ENCODE results near the gene EIF3K.
A peak's percentile ranks its signal among the peaks of the same experiment; 100 is the strongest.
"Not testable (repeated sequence)": the region's sequence is repeated elsewhere in the genome, so short reads cannot be mapped to it uniquely, and the experiment has no call there.

EIF3K gene

GRCh38 chr19:38616265-38616664, 2.7 kb upstream of the EIF3K start:
- no peak for DNase-seq
- in situ Hi-C loops (cut with HindIII; ENCODE audit: low pct_ligation_motif_present, low pct_unique_long_range_greater_than_20kb, low sequenced_read_pairs): no loop called here

- DNase-seq: no peak
- in situ Hi-C loops (cut with HindIII; ENCODE audit: low pct_ligation_motif_present, low pct_unique_long_range_greater_than_20kb, low sequenced_read_pairs): no loop called here
These were observed 1.7 kb upstream of the EIF3K start for GRCh38 chr19:38617283-38617763.

DNA sequence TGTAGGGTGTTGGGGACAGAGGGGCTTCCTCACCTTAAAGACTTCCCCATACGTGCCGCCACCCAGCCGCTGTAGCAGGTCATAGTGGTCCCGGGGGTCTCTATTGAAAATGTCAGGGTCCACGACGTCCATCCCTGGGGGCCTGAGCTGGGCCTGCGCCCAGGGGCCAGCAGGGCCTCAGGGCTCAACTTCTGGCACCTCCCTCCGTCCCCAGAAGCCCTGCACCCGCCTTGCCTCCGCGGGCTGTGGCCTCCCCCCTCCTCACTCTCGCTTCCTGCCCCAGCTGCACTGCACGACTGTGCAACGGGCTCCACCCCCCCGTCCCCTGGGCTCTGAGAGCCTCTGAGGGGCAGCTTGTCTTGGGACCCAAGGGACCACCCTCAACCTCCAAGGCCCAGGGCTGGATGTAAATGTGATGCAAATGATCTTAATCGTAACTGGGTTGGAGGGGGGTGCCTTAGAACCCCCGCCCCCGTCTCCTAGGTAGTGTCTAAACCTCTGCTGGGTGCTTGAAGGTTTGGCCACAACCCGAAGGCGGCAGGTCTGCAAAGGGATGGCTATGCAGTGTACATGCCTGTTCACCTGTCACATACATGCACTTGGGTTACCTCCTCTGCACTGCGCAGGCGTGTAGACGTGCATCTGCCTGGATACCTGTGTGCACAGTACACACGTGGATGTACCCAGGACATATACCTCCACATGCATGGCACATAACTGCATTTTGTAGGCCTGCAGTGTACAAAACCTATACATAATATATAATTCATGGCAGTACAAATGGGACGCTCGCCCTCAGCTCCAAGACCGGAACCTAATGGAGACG, 1.0 kb upstream of the EIF3K start, which contains the start of gene MAP4K1:
TSS of gene MAP4K1 (minus strand) at position 190 of the 826 bp plus-strand sequence. CDS start at position 132, 58 bp downstream.
- no peak for DNase-seq
- in situ Hi-C loops (cut with HindIII; ENCODE audit: low pct_ligation_motif_present, low pct_unique_long_range_greater_than_20kb, low sequenced_read_pairs): no loop called here

- no peak for DNase-seq
- in situ Hi-C loops (cut with HindIII; ENCODE audit: low pct_ligation_motif_present, low pct_unique_long_range_greater_than_20kb, low sequenced_read_pairs): no loop called here
These were observed 580 bp downstream of the EIF3K start for GRCh38 chr19:38619361-38620174.

DNA sequence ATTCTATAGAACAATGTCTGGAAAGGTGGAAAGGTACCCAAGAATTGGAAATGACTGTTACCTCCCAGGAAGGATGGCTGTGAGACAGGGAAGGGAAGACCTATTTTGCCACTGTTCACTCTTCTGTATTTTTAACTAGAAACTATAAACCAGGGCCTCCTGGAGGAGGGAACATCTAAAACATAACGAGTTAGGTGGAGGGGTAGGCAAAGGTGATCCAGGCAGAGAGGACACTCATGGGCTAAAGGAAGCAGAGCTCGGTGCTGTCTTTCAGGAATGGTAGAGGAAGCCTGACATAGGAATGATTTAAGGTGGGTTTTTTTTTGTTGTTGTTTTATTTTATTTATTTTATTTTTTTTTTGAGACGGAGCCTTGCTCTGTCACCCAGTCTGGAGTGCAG, 5.8 kb downstream of the EIF3K start:
- in situ Hi-C loops (cut with HindIII; ENCODE audit: low pct_ligation_motif_present, low pct_unique_long_range_greater_than_20kb, low sequenced_read_pairs): no loop called here

DNA sequence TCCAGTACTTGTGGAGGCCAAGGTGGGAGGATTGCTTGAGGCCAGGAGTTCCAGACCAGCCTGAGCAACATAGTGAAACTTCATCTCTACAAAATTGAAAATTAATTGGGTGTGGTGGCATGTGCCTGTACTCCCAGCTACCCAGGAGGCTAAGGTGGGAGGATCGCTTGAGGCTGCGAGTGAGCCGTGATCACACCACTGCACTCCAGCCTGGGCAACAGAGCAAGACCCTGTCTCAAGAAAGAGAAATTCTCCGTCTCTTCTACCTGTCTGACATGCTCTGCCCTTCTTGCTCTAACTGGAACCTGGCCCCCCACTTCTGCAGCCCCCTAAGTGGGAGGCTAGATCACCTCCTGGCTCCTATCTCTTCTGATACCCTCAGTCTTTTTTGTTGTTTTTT, 7.4 kb downstream of the EIF3K start:
- DNase-seq: no peak
- in situ Hi-C loops (cut with HindIII; ENCODE audit: low pct_ligation_motif_present, low pct_unique_long_range_greater_than_20kb, low sequenced_read_pairs): no loop called here

More for the DNA sequence above, 5.8 kb downstream of the EIF3K start:
- no peak for DNase-seq

GRCh38 chr19:38629568-38629967, 10.6 kb downstream of the EIF3K start:
- no peak for DNase-seq
- in situ Hi-C loops (cut with HindIII; ENCODE audit: low pct_ligation_motif_present, low pct_unique_long_range_greater_than_20kb, low sequenced_read_pairs): no loop called here

GRCh38 chr19:38631301-38631700, 12.3 kb downstream of the EIF3K start:
- in situ Hi-C loops (cut with HindIII; ENCODE audit: low pct_ligation_motif_present, low pct_unique_long_range_greater_than_20kb, low sequenced_read_pairs); DNase-seq: not testable (repeated sequence)

- in situ Hi-C loops (cut with HindIII; ENCODE audit: low pct_ligation_motif_present, low pct_unique_long_range_greater_than_20kb, low sequenced_read_pairs): not testable (repeated sequence)
- peak; percentile 54 for DNase-seq
These were observed 13.0 kb downstream of the EIF3K start for GRCh38 chr19:38631811-38632475.

GRCh38 chr19:38632476-38633213, 13.7 kb downstream of the EIF3K start:
- in situ Hi-C loops (cut with HindIII; ENCODE audit: low pct_ligation_motif_present, low pct_unique_long_range_greater_than_20kb, low sequenced_read_pairs): no loop called here

GRCh38 chr19:38634757-38635482, 15.9 kb downstream of the EIF3K start:
- peak; percentile 60 for DNase-seq
- in situ Hi-C loops (cut with HindIII; ENCODE audit: low pct_ligation_motif_present, low pct_unique_long_range_greater_than_20kb, low sequenced_read_pairs): no loop called here

More at GRCh38 chr19:38632476-38633213, 13.7 kb downstream of the EIF3K start:
- DNase-seq: no peak

DNA sequence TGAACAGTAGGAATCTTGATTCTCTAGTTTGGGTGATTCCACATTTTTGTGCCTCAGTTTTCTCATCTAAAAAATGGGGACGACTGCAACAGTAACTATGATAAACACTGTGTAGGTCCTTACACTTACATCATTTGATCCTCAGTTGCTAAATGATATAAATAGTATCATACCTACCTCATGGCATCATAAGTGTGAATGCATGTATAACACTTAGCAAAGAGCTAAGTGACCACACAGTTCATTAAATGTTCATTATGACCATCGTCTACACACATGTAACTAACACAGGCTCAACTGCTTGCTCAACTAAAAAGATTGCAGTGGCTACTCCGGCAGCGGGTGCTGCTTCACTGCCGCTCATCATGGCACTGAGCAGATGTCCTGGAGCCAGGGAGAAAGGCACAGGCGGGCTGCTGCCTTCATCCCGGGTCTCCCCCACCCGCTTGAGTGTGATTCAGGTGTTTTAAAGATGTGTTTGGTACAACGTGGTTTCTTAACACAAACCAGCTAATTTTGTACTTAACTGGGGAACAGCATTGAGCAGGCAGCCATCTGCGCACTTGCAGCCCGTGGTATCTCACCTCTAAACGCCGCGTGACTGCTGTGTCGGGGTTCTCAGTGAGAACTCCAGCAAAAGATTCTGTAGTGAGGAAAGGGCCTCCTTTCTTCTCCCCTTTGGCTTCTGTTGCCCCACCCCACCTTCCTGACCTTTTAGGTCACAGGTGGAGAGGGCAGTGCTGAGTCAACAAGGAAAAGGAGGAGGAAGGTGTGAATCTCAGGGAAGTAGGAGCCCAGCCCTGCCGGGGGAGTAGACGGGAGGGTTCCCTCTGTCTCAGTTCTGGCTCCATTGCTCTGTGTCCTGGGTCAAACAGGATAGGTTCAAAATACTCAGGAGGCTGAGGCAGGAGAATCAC, 16.8 kb downstream of the EIF3K start:
- in situ Hi-C loops (cut with HindIII; ENCODE audit: low pct_ligation_motif_present, low pct_unique_long_range_greater_than_20kb, low sequenced_read_pairs): no loop called here

GRCh38 chr19:38638461-38638860, 19.5 kb downstream of the EIF3K start:
- in situ Hi-C loops (cut with HindIII; ENCODE audit: low pct_ligation_motif_present, low pct_unique_long_range_greater_than_20kb, low sequenced_read_pairs): no loop called here
- DNase-seq: no peak

More for the DNA sequence above, 16.8 kb downstream of the EIF3K start:
- no peak for DNase-seq

DNA sequence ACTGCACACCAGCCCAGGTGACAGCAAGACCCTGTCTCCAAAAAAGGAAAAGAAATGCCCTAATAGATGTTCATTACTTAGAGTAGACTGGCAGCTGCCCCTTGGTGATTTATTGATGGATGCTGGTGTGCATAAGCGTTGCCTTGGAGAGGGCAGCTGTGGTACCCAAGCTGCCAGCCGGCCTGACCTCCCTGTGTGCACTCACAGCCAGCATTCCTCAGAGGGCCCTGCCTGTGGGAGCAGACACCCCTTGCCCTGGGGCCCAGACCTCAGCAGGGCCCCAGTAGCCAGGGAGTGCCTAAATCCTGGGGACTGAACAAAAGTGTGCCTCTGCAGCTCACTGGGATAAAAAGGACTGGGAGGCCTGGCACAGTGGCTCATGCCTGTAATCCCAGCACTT, 20.7 kb downstream of the EIF3K start:
- in situ Hi-C loops (cut with HindIII; ENCODE audit: low pct_ligation_motif_present, low pct_unique_long_range_greater_than_20kb, low sequenced_read_pairs): no loop called here
- no peak for DNase-seq

DNA sequence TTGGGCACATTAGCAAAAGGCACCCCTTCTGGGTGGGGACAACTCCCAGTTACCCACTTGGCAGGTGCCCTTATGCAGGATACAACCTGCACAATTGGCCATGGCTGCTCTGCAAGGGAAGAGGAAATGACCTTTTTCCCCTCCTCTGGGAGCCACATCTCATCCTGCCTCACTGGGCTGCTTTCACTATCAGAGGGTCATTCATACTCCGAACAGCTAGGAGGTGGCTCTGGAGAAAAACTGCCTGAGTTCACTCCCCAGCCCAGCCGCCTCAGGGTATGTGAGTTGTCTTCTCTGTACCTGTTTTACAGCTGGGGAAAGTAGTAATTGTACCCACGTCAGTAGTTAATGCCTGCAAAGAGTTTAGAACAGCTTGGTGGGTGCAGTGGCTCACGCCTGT, 21.4 kb downstream of the EIF3K start:
- in situ Hi-C loops (cut with HindIII; ENCODE audit: low pct_ligation_motif_present, low pct_unique_long_range_greater_than_20kb, low sequenced_read_pairs): no loop called here

DNA sequence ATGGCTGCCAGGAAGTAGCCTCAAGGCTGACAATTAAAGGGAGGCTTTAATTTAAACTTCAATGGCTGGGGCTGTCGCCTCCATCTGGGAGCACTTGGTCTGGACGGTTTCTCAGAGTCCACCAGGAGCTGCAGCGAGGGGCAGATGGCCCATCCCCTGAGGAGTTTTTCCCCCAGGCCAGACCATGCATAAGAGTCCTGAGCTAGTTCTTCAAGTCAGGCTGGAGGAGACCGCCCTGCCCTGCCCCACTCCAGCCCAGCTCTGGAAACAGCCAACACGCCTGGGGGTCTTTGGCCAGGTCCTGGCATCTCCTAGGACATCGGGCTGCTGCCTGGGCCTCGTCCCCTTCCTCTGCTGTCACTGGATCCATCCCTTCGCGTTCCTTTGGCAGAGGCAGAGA, 23.2 kb downstream of the EIF3K start:
- in situ Hi-C loops (cut with HindIII; ENCODE audit: low pct_ligation_motif_present, low pct_unique_long_range_greater_than_20kb, low sequenced_read_pairs): no loop called here
- no peak for DNase-seq

More for the DNA sequence above, 21.4 kb downstream of the EIF3K start:
- no peak for DNase-seq

GRCh38 chr19:38644719-38645118, 25.7 kb downstream of the EIF3K start:
- DNase-seq: no peak
- in situ Hi-C loops (cut with HindIII; ENCODE audit: low pct_ligation_motif_present, low pct_unique_long_range_greater_than_20kb, low sequenced_read_pairs): no loop called here

All from ACHN (cell line).